ENCODE data around the gene WDR5.

DNA sequence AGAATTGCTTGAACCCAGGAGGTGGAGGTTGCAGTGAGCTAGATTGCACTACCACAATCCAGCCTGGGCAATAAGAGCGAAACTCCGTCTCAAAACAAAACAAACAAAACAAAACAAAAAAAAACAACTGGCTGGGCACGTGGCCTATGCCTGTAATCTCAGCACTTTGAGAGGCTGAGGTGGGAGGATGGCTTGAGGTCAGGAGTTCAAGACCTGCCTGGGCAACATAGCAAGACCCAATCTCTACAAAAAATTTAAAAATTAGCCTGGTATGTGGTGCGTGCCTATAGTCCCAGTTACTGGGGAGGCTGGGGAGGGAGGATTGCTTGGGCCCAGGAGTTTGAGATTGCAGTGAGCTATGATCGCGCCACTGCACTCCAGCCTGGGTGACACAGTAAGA, 23.3 kb upstream of the WDR5 start:
- TF ChIP-seq, protein P1, sequence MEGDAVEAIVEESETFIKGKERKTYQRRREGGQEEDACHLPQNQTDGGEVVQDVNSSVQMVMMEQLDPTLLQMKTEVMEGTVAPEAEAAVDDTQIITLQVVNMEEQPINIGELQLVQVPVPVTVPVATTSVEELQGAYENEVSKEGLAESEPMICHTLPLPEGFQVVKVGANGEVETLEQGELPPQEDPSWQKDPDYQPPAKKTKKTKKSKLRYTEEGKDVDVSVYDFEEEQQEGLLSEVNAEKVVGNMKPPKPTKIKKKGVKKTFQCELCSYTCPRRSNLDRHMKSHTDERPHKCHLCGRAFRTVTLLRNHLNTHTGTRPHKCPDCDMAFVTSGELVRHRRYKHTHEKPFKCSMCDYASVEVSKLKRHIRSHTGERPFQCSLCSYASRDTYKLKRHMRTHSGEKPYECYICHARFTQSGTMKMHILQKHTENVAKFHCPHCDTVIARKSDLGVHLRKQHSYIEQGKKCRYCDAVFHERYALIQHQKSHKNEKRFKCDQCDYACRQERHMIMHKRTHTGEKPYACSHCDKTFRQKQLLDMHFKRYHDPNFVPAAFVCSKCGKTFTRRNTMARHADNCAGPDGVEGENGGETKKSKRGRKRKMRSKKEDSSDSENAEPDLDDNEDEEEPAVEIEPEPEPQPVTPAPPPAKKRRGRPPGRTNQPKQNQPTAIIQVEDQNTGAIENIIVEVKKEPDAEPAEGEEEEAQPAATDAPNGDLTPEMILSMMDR (IDR thresholded peaks at IDR 0.05) = no peak
- TF ChIP-seq YY1 (IDR thresholded peaks at IDR 0.05; ENCODE audit: low read depth) (no peak), USF1 (IDR thresholded peaks at IDR 0.05; ENCODE audit: borderline replicate concordance, low read depth) (no peak), MEF2A (IDR thresholded peaks at IDR 0.05; ENCODE audit: borderline replicate concordance, low read depth) (no peak), NRF1 (IDR thresholded peaks at IDR 0.05; ENCODE audit: low read depth, low read length) (no peak), GABPA (IDR thresholded peaks at IDR 0.05; ENCODE audit: low read depth) (no peak)
